NCI-H2029 (cell line): ENCODE results near the gene BNIP2.

Experiments used
- DNase-seq: peaks from one replicate; lab custom pipeline; 2025; lab: John Stamatoyannopoulos, UW

Gene BNIP2

DNA sequence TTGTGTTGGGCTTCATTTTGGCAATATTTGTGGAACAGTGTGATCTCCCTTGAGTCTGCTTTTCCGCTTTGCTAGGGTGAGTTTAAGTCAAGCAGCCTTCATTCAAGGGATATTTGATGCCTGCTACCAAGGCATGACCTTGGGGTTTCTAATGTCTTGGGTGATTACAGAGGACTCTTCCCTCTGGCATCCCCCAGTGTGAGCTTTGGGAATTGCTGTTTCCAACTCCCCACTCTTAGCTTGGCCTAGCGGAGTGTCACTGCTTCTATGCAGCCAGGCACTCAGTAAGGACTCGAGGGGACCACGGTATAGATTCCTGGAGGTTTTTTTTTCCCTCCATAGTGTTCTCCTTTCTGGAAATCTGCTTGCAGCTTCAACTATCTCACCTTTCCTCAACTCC lies 56.4 kb downstream of the BNIP2 start:
- DNase-seq, result no peak

DNA sequence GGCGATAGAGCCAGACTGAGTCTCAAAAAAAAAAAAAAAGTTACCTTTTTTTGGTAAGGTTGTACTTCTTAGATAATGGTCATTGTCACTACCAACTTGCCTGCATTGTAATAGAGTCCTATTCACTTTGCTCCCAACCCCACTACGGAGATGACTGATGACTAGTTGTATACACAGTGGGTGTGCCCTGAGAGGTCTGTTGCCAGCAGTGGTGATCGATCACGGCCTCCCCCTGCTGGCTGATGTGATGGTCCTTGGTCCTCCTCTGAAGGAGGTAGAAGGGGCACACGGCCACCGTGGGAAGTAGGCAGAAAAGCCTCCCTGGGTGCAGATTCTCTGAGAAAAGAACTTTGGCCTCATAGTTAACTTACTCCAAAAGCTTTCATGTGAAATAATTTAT lies 66.8 kb downstream of the BNIP2 start:
- DNase-seq, result no peak

DNA sequence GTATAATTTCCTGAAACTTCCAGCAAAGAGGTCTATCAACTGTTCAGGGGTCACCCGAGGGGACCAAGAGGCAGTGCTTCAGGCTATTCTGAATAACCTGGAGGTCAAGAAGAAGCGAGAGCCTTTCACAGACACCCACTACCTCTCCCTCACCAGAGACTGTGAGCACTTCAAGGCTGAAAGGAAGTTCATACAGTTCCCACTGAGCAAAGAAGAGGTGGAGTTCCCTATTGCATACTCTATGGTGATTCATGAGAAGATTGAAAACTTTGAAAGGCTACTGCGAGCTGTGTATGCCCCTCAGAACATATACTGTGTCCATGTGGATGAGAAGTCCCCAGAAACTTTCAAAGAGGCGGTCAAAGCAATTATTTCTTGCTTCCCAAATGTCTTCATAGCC lies 70.7 kb downstream of the BNIP2 start:
- DNase-seq, result no peak

DNA sequence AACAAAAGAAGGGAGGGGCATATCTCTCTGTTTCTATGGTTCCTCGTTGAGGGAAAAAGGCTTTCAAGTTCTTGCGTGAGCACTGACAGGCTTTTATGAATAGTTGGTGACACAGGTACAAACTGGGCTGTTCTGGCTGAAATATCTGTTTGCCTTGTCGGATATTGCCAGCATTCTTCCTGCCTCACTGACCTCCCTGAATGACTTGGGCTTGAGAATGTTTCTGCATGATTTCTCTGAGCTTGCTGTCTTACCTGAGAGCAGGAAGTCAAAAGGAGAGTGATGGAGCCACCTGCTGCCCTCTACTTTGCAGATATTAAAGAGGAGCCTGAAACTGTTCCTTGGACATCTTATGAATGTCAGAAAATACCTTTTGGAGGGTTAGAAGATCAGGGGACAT lies 72.7 kb downstream of the BNIP2 start:
- peak; percentile 43 for DNase-seq

DNA sequence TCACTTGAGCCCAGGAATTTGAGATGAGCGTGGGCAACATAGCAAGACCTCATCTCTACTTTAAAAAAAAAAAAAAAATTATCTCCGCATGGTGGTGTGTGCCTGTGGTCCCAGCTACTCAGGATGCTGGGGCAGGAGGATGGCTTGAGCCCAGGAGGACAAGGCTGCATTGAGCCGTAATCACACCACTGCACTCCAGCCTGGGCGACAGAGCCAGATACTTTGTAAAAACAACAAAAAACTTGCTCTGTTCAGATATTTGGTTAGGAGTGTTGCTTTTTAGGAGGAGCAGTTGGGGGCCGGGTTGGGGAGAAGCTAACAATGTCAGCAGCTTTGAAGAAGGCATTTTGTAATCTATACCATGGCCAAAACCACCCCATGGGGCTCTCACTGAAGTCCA lies 73.5 kb downstream of the BNIP2 start:
- DNase-seq, result no peak

DNA sequence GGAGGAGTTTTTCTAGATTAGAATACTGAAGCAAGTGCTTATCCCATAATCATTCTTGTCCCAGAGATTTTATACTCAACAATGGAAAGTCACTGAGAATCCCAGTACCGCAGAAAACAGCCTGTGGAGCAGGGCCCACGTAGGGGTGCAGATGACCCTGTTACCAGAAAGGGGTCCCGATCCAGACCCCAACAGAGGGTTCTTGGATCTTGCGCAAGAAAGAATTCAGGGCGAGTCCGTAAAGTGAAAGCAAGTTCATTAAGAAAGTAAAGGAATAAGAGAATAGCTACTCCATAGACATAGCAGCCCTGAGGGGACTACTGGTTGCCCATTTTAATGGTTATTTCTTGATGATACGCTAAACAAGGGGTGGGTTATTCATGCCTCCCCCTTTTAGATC lies 75.0 kb downstream of the BNIP2 start:
- no peak for DNase-seq

DNA sequence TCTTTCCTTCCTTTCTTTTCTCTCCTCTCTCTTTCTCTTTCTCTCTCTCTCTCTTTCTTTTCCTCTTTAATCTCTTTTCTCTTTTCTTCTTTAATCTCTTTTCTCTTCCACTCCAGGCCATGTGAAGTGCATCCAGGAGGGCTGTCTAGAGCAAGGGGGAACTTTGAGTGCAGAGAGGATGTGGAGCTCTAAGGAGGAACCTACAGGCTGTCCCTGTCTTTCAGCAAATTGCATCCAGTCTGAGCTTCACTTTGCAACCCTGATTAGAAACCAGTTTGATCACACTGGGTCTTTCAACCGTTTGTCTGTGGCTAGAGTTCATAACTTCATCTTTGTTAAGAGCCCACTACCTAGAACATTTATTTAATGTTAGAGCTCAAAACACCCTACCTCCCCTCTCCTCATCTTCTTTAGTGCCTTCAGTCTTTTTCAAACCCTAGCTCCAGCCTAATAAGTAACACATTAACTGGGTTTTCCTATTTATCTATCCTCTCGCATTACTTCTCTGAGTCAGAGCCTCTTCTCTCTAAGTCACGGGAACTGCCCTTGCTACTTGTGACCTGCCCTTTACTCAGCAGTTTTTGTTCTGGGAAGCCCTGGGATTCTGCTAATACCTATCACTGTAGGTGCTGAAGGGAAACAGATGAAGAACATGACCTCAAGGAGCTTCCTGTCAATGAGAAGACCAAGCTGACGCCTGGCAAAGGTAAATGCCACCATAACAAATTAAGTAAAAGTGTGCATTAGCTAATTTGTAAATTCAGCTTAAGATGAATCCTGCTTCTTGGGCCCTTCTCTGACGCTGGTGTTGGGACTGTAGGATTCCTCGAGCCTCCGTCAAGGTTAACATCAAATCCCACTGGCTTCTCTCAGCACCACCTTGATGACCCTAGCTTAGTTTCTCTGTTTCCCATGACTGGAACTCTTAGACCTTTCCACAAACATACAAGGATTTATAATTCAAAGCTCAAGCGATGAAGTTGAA lies 77.6 kb downstream of the BNIP2 start, which contains the start of gene GCNT3:
Gene GCNT3, plus strand, starts transcription at position 508 of the 985 bp plus-strand sequence. CDS start 6,456 bp downstream, outside the sequence.
- no peak for DNase-seq

DNA sequence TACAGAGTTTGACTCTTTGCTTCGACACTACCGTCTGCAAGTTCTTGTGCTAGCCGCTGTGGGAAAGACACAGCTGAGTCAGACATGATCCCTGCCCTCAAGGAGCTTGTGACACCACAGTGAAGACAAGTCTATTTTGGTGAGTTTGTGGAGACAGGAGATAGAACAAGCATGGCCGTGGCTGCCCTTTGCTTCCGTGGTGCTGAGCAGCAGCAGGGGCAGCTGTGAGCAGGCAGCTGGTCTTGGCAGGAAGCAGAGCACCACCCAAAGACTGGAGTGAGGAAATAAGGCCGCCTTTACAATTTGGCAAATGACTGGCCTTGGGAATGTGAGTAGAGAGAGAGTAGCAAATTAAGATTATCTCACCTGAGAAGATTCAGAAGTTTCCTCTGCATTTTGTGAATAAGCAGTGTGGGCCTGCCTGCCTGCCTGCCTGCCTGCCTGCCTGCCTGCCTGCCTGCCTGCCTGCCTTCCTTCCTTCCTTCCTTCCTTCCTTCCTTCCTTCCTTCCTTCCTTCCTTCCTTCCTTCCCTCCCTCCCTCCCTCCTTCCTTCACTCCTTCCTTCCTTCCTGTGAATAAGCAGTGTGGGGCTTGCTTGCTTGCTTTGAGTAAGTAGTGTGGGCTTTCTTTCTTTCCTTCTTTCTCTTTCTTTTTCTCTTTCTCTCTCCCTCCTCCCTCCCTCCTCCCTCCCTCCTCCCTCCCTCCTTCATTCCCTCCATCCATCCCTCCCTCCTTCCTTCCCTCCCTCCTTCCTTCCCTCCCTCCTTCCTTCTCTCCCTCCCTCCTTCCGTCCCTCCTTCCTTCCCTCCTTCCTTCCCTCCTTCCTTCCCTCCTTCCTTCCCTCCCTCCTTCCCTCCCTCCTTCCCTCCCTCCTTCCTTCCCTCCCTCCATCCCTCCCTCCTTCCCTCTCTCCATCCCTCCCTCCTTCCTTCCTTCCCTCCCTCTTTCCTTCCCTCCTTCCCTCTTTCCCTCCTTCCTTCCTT lies 79.1 kb downstream of the BNIP2 start:
- DNase-seq, result no peak
